Measurements from ENCODE around the gene MORN1. TPM values are rescaled to one million over a fixed set of nuclear protein-coding genes. Genes with fewer than 3 reads are reported as not detected.

The MORN1 gene
- total and polyA plus RNA-seq, 2 experiments from 2014 or later = 4.8 to 11.1 TPM

DNA sequence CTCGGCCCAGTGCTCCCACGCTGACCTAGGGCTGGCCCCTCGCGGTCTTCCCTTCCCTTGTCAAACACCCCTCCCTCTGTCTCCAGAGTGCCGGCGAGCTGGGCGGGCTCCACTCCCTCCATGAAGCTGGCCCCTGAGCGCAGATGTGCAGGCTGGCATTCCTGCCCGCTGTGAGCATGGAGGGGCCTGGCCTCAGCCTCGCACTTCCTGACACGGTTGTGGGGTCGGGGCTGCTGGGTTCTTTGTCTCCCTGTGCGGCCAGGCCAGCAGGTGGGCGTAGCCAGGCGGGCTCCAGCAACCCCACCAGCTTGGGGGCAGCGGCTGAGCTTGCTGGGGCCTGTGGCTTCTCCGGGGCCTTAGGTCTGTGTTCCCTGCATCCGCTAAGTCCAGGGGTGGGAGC, 35.2 kb upstream of the MORN1 start:
- H3K27ac Mint-ChIP-seq = no peak overlapping the region
- TF ChIP-seq, protein P1, sequence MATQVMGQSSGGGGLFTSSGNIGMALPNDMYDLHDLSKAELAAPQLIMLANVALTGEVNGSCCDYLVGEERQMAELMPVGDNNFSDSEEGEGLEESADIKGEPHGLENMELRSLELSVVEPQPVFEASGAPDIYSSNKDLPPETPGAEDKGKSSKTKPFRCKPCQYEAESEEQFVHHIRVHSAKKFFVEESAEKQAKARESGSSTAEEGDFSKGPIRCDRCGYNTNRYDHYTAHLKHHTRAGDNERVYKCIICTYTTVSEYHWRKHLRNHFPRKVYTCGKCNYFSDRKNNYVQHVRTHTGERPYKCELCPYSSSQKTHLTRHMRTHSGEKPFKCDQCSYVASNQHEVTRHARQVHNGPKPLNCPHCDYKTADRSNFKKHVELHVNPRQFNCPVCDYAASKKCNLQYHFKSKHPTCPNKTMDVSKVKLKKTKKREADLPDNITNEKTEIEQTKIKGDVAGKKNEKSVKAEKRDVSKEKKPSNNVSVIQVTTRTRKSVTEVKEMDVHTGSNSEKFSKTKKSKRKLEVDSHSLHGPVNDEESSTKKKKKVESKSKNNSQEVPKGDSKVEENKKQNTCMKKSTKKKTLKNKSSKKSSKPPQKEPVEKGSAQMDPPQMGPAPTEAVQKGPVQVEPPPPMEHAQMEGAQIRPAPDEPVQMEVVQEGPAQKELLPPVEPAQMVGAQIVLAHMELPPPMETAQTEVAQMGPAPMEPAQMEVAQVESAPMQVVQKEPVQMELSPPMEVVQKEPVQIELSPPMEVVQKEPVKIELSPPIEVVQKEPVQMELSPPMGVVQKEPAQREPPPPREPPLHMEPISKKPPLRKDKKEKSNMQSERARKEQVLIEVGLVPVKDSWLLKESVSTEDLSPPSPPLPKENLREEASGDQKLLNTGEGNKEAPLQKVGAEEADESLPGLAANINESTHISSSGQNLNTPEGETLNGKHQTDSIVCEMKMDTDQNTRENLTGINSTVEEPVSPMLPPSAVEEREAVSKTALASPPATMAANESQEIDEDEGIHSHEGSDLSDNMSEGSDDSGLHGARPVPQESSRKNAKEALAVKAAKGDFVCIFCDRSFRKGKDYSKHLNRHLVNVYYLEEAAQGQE (IDR thresholded peaks at IDR 0.05; ENCODE audit: unreplicated experiment) = no peak
- no peak for TF ChIP-seq POLR2AphosphoS5 (IDR thresholded peaks at IDR 0.05; ENCODE audit: low read depth)
- TF ChIP-seq, protein P2, sequence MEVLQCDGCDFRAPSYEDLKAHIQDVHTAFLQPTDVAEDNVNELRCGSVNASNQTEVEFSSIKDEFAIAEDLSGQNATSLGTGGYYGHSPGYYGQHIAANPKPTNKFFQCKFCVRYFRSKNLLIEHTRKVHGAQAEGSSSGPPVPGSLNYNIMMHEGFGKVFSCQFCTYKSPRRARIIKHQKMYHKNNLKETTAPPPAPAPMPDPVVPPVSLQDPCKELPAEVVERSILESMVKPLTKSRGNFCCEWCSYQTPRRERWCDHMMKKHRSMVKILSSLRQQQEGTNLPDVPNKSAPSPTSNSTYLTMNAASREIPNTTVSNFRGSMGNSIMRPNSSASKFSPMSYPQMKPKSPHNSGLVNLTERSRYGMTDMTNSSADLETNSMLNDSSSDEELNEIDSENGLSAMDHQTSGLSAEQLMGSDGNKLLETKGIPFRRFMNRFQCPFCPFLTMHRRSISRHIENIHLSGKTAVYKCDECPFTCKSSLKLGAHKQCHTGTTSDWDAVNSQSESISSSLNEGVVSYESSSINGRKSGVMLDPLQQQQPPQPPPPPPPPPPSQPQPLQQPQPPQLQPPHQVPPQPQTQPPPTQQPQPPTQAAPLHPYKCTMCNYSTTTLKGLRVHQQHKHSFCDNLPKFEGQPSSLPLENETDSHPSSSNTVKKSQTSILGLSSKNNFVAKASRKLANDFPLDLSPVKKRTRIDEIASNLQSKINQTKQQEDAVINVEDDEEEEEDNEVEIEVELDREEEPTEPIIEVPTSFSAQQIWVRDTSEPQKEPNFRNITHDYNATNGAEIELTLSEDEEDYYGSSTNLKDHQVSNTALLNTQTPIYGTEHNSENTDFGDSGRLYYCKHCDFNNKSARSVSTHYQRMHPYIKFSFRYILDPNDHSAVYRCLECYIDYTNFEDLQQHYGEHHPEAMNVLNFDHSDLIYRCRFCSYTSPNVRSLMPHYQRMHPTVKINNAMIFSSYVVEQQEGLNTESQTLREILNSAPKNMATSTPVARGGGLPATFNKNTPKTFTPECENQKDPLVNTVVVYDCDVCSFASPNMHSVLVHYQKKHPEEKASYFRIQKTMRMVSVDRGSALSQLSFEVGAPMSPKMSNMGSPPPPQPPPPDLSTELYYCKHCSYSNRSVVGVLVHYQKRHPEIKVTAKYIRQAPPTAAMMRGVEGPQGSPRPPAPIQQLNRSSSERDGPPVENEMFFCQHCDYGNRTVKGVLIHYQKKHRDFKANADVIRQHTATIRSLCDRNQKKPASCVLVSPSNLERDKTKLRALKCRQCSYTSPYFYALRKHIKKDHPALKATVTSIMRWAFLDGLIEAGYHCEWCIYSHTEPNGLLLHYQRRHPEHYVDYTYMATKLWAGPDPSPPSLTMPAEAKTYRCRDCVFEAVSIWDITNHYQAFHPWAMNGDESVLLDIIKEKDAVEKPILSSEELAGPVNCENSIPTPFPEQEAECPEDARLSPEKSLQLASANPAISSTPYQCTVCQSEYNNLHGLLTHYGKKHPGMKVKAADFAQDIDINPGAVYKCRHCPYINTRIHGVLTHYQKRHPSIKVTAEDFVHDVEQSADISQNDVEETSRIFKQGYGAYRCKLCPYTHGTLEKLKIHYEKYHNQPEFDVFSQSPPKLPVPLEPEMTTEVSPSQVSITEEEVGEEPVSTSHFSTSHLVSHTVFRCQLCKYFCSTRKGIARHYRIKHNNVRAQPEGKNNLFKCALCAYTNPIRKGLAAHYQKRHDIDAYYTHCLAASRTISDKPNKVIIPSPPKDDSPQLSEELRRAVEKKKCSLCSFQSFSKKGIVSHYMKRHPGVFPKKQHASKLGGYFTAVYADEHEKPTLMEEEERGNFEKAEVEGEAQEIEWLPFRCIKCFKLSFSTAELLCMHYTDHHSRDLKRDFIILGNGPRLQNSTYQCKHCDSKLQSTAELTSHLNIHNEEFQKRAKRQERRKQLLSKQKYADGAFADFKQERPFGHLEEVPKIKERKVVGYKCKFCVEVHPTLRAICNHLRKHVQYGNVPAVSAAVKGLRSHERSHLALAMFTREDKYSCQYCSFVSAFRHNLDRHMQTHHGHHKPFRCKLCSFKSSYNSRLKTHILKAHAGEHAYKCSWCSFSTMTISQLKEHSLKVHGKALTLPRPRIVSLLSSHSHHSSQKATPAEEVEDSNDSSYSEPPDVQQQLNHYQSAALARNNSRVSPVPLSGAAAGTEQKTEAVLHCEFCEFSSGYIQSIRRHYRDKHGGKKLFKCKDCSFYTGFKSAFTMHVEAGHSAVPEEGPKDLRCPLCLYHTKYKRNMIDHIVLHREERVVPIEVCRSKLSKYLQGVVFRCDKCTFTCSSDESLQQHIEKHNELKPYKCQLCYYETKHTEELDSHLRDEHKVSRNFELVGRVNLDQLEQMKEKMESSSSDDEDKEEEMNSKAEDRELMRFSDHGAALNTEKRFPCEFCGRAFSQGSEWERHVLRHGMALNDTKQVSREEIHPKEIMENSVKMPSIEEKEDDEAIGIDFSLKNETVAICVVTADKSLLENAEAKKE (CRISPR knock-in tag; IDR thresholded peaks at IDR 0.05) = no peak

More for the DNA sequence above, 35.2 kb upstream of the MORN1 start:
- Histone ChIP-seq H3K27me3 (ENCODE audit: insufficient read depth) (no peaks in the 10 kb centered on the region), H3K4me1 (ENCODE audit: insufficient read depth) (no peaks in the 10 kb centered on the region), H3K27ac (ENCODE audit: low read depth) (no peak overlapping the region), H3K9me2 (ENCODE audit: insufficient read depth) (no peaks in the 10 kb centered on the region), H3K79me2 (replicated peaks; ENCODE audit: insufficient read depth) (no peaks in the 10 kb centered on the region), H3F3A (replicated peaks; ENCODE audit: low read depth) (no peaks in the 10 kb centered on the region), H3K36me3 (ENCODE audit: insufficient read depth) (no peaks in the 10 kb centered on the region), H3K4me2 (no peak overlapping the region), H4K20me1 (replicated peaks; ENCODE audit: insufficient read depth) (no peaks in the 10 kb centered on the region), H2AFZ (no peak overlapping the region), H3K4me3 (no peak overlapping the region)
- H3K4me3 Mint-ChIP-seq = no peak overlapping the region
- H3K4me1 Mint-ChIP-seq = no peaks in the 10 kb centered on the region
- H3K27me3 Mint-ChIP-seq (ENCODE audit: insufficient read depth, low read depth, poor library complexity) = peaks cover 10% of the 10 kb centered on the region
- peak; percentile 28; the same call in 2 of the 3 replicates for ATAC-seq
- no peaks in the 10 kb centered on the region for H3K36me3 Mint-ChIP-seq (ENCODE audit: low read depth)
- H3K9me3 Mint-ChIP-seq = peaks cover 16% of the 10 kb centered on the region; the same call in 2 of the 3 replicates
- no peak for DNase-seq (ENCODE audit: low spot score)

Data from GM23338 (cell line).